ENCODE data around the gene EPHB2. TPM values are rescaled to one million over a fixed set of nuclear protein-coding genes. Genes with fewer than 3 reads are reported as not detected.
"Not testable (repeated sequence)": the region's sequence is repeated elsewhere in the genome, so short reads cannot be mapped to it uniquely, and the experiment has no call there.

The EPHB2 gene
- total RNA-seq, 1 experiment from 2014 or later: 0.45 TPM

- H3K79me2 ChIP-seq (ENCODE audit: low read length): no peaks in the 10 kb centered on the region
- no peak overlapping the region for H3K4me3 ChIP-seq (ENCODE audit: low read length)
- no peak overlapping the region for H3K4me2 ChIP-seq (ENCODE audit: low read depth, low read length, poor library complexity, severe bottlenecking)
- H2AFZ ChIP-seq (ENCODE audit: low read length): no peak overlapping the region
- no peaks in the 10 kb centered on the region for H3K36me3 ChIP-seq (ENCODE audit: insufficient read depth, low read length)
- no peaks in the 10 kb centered on the region for H3K27me3 ChIP-seq (ENCODE audit: low read length)
- no peaks in the 10 kb centered on the region for H4K20me1 ChIP-seq (ENCODE audit: insufficient read depth, low read depth, low read length)
- no peak overlapping the region for H3K27ac ChIP-seq (ENCODE audit: low read length)
- H3K4me1 ChIP-seq (ENCODE audit: low read length): no peaks in the 10 kb centered on the region
- no peak for DNase-seq
- no peak overlapping the region for H3K9ac ChIP-seq (ENCODE audit: low read length)
- H3K9me2 ChIP-seq (replicated peaks; ENCODE audit: insufficient read depth, low read length): no peaks in the 10 kb centered on the region
- no peaks in the 10 kb centered on the region for H3K9me3 ChIP-seq (ENCODE audit: low read length)
Observed at GRCh38 chr1:22671999-22672398, 38.6 kb upstream of the EPHB2 start.

GRCh38 chr1:22673486-22674409 lies 36.9 kb upstream of the EPHB2 start:
- peak; percentile 67 for DNase-seq
- Histone ChIP-seq H3K9me3 (ENCODE audit: low read length) (no peaks in the 10 kb centered on the region), H3K9ac (ENCODE audit: low read length) (no peak overlapping the region), H4K20me1 (ENCODE audit: insufficient read depth, low read depth, low read length) (no peaks in the 10 kb centered on the region), H3K27me3 (ENCODE audit: low read length) (no peaks in the 10 kb centered on the region), H2AFZ (ENCODE audit: low read length) (no peak overlapping the region), H3K4me3 (ENCODE audit: low read length) (no peak overlapping the region), H3K36me3 (ENCODE audit: insufficient read depth, low read length) (no peaks in the 10 kb centered on the region), H3K4me2 (ENCODE audit: low read depth, low read length, poor library complexity, severe bottlenecking) (no peak overlapping the region), H3K79me2 (ENCODE audit: low read length) (no peaks in the 10 kb centered on the region), H3K27ac (ENCODE audit: low read length) (no peak overlapping the region), H3K4me1 (ENCODE audit: low read length) (no peaks in the 10 kb centered on the region), H3K9me2 (replicated peaks; ENCODE audit: insufficient read depth, low read length) (no peaks in the 10 kb centered on the region)

GRCh38 chr1:22674410-22674749 lies 36.3 kb upstream of the EPHB2 start:
- no peaks in the 10 kb centered on the region for H3K27me3 ChIP-seq (ENCODE audit: low read length)
- no peak overlapping the region for H3K9ac ChIP-seq (ENCODE audit: low read length)
- no peaks in the 10 kb centered on the region for H3K9me3 ChIP-seq (ENCODE audit: low read length)
- H4K20me1 ChIP-seq (ENCODE audit: insufficient read depth, low read depth, low read length): no peaks in the 10 kb centered on the region
- no peak overlapping the region for H2AFZ ChIP-seq (ENCODE audit: low read length)
- H3K36me3 ChIP-seq (ENCODE audit: insufficient read depth, low read length): no peaks in the 10 kb centered on the region
- H3K4me1 ChIP-seq (ENCODE audit: low read length): no peaks in the 10 kb centered on the region
- DNase-seq: peak; percentile 44
- no peak overlapping the region for H3K27ac ChIP-seq (ENCODE audit: low read length)
- no peak overlapping the region for H3K4me2 ChIP-seq (ENCODE audit: low read depth, low read length, poor library complexity, severe bottlenecking)
- H3K9me2 ChIP-seq (replicated peaks; ENCODE audit: insufficient read depth, low read length): no peaks in the 10 kb centered on the region
- no peak overlapping the region for H3K4me3 ChIP-seq (ENCODE audit: low read length)
- no peaks in the 10 kb centered on the region for H3K79me2 ChIP-seq (ENCODE audit: low read length)

- DNase-seq; H3K27me3 ChIP-seq (ENCODE audit: low read length); H3K9me2 ChIP-seq (replicated peaks; ENCODE audit: insufficient read depth, low read length); H3K36me3 ChIP-seq (ENCODE audit: insufficient read depth, low read length); H3K4me2 ChIP-seq (ENCODE audit: low read depth, low read length, poor library complexity, severe bottlenecking); H4K20me1 ChIP-seq (ENCODE audit: insufficient read depth, low read depth, low read length); H3K79me2 ChIP-seq (ENCODE audit: low read length); H2AFZ ChIP-seq (ENCODE audit: low read length); H3K9ac ChIP-seq (ENCODE audit: low read length); H3K4me1 ChIP-seq (ENCODE audit: low read length); H3K27ac ChIP-seq (ENCODE audit: low read length); H3K4me3 ChIP-seq (ENCODE audit: low read length); H3K9me3 ChIP-seq (ENCODE audit: low read length): not testable (repeated sequence)
Observed at GRCh38 chr1:22676151-22676550, 34.5 kb upstream of the EPHB2 start.

GRCh38 chr1:22676916-22677583 lies 33.6 kb upstream of the EPHB2 start:
- no peaks in the 10 kb centered on the region for H3K79me2 ChIP-seq (ENCODE audit: low read length)
- no peaks in the 10 kb centered on the region for H3K27me3 ChIP-seq (ENCODE audit: low read length)
- no peak overlapping the region for H3K9ac ChIP-seq (ENCODE audit: low read length)
- no peak overlapping the region for H3K4me2 ChIP-seq (ENCODE audit: low read depth, low read length, poor library complexity, severe bottlenecking)
- H3K27ac ChIP-seq (ENCODE audit: low read length): no peak overlapping the region
- H2AFZ ChIP-seq (ENCODE audit: low read length): no peak overlapping the region
- no peak for DNase-seq
- no peak overlapping the region for H3K4me3 ChIP-seq (ENCODE audit: low read length)
- H4K20me1 ChIP-seq (ENCODE audit: insufficient read depth, low read depth, low read length): no peaks in the 10 kb centered on the region
- no peaks in the 10 kb centered on the region for H3K36me3 ChIP-seq (ENCODE audit: insufficient read depth, low read length)
- H3K9me3 ChIP-seq (ENCODE audit: low read length): no peaks in the 10 kb centered on the region
- H3K4me1 ChIP-seq (ENCODE audit: low read length): no peaks in the 10 kb centered on the region
- no peaks in the 10 kb centered on the region for H3K9me2 ChIP-seq (replicated peaks; ENCODE audit: insufficient read depth, low read length)

GRCh38 chr1:22677931-22678896 lies 32.4 kb upstream of the EPHB2 start:
- Histone ChIP-seq H3K9me3 (ENCODE audit: low read length) (no peaks in the 10 kb centered on the region), H4K20me1 (ENCODE audit: insufficient read depth, low read depth, low read length) (no peaks in the 10 kb centered on the region), H3K36me3 (ENCODE audit: insufficient read depth, low read length) (no peaks in the 10 kb centered on the region), H3K4me2 (ENCODE audit: low read depth, low read length, poor library complexity, severe bottlenecking) (no peak overlapping the region), H3K79me2 (ENCODE audit: low read length) (no peaks in the 10 kb centered on the region), H3K27me3 (ENCODE audit: low read length) (no peaks in the 10 kb centered on the region), H3K4me3 (ENCODE audit: low read length) (no peak overlapping the region), H3K9me2 (replicated peaks; ENCODE audit: insufficient read depth, low read length) (no peaks in the 10 kb centered on the region), H3K27ac (ENCODE audit: low read length) (no peak overlapping the region), H3K4me1 (ENCODE audit: low read length) (no peaks in the 10 kb centered on the region), H2AFZ (ENCODE audit: low read length) (no peak overlapping the region), H3K9ac (ENCODE audit: low read length) (no peak overlapping the region)
- DNase-seq: no peak

GRCh38 chr1:22680726-22681125 lies 29.9 kb upstream of the EPHB2 start:
- Histone ChIP-seq H3K4me2 (ENCODE audit: low read depth, low read length, poor library complexity, severe bottlenecking) (no peak overlapping the region), H3K79me2 (ENCODE audit: low read length) (no peaks in the 10 kb centered on the region), H3K9ac (ENCODE audit: low read length) (no peak overlapping the region), H2AFZ (ENCODE audit: low read length) (no peak overlapping the region), H3K36me3 (ENCODE audit: insufficient read depth, low read length) (no peaks in the 10 kb centered on the region), H3K9me3 (ENCODE audit: low read length) (no peaks in the 10 kb centered on the region), H3K9me2 (replicated peaks; ENCODE audit: insufficient read depth, low read length) (no peaks in the 10 kb centered on the region), H3K4me1 (ENCODE audit: low read length) (no peaks in the 10 kb centered on the region), H3K27ac (ENCODE audit: low read length) (no peak overlapping the region), H3K4me3 (ENCODE audit: low read length) (no peak overlapping the region), H4K20me1 (ENCODE audit: insufficient read depth, low read depth, low read length) (no peaks in the 10 kb centered on the region), H3K27me3 (ENCODE audit: low read length) (no peaks in the 10 kb centered on the region)
- DNase-seq: no peak

Data from Karpas-422 (cell line).